Ishikawa (cell line): ENCODE measurements around the gene RHOB.

Source experiments
- CREB1 ChIP-seq: IDR thresholded peaks from 2 replicates; pipeline ENCODE4 v1.6.1; 2012; ENCODE audit warnings: low read depth
- EP300 ChIP-seq: IDR thresholded peaks from 2 replicates; pipeline ENCODE4 v1.6.1; 2012; ENCODE audit warnings: borderline replicate concordance
- FOXM1 ChIP-seq: IDR thresholded peaks from 2 replicates; pipeline ENCODE4 v1.6.1; 2012; ENCODE audit warnings: low read depth, borderline replicate concordance
- MAX ChIP-seq: IDR thresholded peaks from 2 replicates; pipeline ENCODE4 v1.6.1; 2012
- NFIC ChIP-seq: IDR thresholded peaks from 2 replicates; pipeline ENCODE4 v1.6.1; 2012
- RAD21 ChIP-seq: IDR thresholded peaks from 2 replicates; pipeline ENCODE4 v1.6.1; 2012; ENCODE audit warnings: low read depth
- REST ChIP-seq: IDR thresholded peaks from 2 replicates; pipeline ENCODE4 v1.6.1; 2012; ENCODE audit warnings: low read depth, mild to moderate bottlenecking
- TCF12 ChIP-seq: IDR thresholded peaks from 2 replicates; pipeline ENCODE4 v1.6.1; 2012; ENCODE audit warnings: low read depth
- YY1 ChIP-seq: IDR thresholded peaks from 2 replicates; pipeline ENCODE4 v1.6.1; 2012; ENCODE audit warnings: low read depth

- TF ChIP-seq NFIC, result no peak
- no peak for TF ChIP-seq FOXM1
- TF ChIP-seq YY1, result no peak
- no peak for TF ChIP-seq CREB1
- TF ChIP-seq TCF12, result no peak
- TF ChIP-seq MAX, result no peak
- no peak for TF ChIP-seq EP300
- TF ChIP-seq RAD21, result no peak
- TF ChIP-seq REST, result no peak
Measured at GRCh38 chr2:20481798-20482405, 35.0 kb downstream of the RHOB start.
